HG03045 (cell line): ENCODE measurements around the gene CYP4A11.
"Not testable (repeated sequence)": the region's sequence is repeated elsewhere in the genome, so short reads cannot be mapped to it uniquely, and the experiment has no call there.

Experiments used
- ATAC-seq: cut with Tn5 transposase; IDR thresholded peaks from one replicate; pipeline ENCODE4 v1.9.1; 2021; ENCODE audit warnings: mild to moderate bottlenecking, moderate library complexity; ENCODE audit not compliant: unreplicated experiment

CYP4A11 gene

GRCh38 chr1:46941135-46941694 lies at the start of gene CYP4A11:
Gene CYP4A11 (minus strand): TSS chr1:46941476. CDS start chr1:46941433, 43 bp downstream.
- no peak for ATAC-seq

GRCh38 chr1:46990541-46990940 lies 49.3 kb upstream of the CYP4A11 start:
- ATAC-seq = not testable (repeated sequence)

DNA sequence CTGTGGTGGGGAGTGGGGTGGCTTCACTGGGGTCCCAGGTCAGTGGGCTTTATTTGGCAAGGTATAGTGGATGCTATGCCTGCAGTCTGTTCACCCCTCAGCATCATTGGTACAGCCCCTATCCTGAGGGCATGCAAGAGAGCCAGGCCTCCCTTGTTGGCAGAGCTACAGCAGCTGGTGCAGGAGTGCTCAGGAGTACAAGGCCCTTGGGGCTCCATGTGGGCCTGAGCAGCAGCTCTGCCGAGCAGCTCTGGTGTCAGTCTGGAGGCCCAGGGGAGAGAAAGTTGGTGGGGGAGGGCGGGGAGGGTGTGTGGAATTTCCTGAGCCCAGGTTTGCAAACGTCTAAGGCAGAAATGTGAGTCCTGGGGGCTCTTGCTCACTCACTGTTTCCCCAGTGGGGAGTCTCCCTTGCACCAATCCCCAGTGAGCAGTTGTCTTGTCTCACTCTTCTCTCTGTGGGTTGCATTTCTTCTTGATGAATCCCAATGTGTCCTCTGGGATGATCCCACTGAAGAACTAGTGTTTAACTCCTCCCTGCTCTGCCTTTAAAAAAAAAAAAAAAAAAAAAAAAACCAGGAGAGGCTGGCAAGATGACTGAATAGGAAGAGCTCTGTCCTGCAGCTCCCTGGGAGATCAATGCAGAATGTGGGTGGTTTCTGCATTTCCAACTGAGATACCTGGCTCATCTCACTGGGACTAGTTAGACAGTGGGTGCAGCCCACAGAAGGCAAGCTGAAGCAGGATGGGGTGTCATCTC lies 42.7 kb upstream of the CYP4A11 start:
- ATAC-seq = no peak

DNA sequence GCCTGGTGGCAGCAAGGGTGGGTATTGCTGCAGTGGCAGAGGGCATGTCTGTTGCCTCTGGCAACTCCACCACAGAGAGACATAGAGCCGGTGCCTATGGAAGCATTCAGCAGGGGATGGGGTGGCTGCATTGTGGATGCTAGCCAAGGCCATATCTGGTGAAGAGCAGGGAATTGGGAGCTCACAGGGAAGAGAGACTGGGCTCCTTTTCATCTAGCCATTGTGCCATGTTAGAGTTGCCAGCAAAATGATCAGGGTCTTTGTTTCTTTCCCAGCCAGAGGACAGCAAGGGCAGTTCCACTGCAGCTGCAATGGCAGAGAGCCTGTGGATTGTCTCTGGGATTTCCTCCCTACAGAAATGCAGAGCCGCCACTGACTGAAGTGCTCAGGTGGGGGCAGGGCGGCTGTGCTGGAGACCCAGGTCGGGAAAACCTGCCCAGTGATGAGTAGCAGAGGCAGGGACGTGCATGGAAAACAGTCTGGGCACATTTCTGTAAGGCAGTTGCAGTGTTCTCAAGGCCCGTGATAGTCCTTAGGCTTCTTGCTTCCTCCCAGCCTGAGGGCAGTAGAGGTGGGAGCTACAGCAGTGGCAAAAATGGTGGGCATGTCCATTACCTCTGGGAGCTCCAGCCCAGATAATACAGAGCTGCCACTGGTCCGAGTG lies 42.0 kb upstream of the CYP4A11 start:
- no peak for ATAC-seq

- no peak for ATAC-seq
Observed at GRCh38 chr1:46969014-46969619, 27.8 kb upstream of the CYP4A11 start.

DNA sequence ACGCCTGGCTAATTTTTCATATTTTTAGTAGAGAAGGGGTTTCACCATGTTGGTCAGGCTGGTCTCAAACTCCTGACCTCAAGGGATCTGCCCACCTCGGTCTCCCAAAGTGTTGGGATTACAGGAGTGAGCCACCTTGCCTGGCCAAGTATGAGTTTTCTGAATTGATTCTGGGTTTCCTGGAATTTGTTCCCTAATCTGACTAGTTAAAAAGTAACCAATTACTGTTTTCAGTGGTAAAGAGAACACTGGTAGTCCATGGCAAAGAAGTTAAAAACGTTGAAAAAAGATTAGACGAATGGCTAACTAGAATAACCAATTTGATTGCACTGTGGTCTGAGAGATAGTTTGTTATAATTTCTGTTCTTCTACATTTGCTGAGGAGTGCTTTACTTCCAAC lies 21.0 kb upstream of the CYP4A11 start:
- ATAC-seq = not testable (repeated sequence)

DNA sequence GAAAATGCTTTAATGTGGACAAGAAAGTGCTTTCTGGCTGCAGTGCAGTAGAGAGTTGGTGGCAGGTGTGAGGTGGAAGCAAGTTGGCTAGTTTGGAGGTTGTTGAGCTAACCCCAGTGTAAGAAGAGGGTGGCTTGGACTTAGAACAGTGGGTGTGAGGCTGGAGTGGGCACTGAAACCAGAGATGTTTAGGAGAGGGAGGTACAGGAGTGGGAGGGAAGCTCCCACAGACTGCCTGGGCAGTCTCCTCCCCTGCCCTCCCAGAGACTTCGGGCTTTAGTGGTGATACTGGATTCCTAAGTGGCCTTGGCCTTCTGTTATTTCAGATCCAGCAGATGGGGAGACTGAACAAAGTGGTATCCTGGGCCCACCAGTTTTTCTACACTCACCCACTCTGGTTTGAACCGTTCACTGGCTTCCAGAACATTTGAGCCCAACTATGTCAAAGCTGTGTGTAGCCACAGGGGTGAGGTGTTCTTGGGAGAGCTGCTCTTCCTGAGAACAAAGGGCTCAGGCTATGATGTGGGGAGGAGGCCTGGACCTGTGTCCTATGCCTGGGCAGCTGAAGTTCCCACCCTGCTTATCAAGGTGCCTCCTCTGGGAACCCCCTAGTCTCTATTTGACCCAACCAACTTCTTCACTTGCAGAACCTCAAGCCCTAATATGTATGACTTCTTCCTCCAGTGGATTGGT lies 19.9 kb upstream of the CYP4A11 start:
- no peak for ATAC-seq

DNA sequence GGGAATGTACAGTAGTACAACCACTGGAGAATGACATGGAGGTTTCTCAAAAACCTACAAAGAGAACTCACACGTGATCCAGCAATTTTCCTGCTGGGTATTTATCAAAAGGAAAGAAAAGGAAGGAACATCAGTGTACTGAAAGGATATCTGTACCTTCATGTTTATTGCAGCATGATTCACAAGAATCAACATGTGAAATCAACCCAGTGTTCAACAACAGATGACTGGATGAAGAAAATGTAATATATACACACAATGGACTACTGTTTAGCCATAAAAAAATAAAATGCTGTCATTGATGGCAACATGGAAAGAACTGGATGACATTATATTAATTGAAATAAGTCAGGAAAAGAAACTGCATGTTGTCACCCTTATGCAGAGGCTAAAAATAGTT lies 19.0 kb upstream of the CYP4A11 start:
- no peak for ATAC-seq

DNA sequence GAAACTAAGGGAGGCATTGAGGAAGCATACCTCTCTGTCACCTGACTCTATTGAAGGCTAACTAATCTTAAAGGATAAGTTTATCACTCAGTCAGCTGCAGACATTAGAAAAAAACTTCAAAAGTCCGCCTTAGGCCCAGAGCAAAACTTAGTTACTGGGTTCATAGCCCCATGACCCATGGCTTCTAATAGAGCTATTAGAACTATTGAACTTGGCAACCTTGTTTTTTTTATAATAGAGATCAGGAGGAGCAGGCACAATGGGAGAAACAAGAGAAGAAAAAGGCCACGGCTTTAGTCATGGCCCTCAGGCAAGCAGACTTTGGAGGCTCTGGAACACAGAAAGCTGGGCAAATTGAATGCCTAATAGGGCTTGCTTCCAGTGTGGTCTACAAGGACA lies 13.8 kb upstream of the CYP4A11 start:
- not testable (repeated sequence) for ATAC-seq

- not testable (repeated sequence) for ATAC-seq
Observed at GRCh38 chr1:46953847-46954246, 12.6 kb upstream of the CYP4A11 start.

DNA sequence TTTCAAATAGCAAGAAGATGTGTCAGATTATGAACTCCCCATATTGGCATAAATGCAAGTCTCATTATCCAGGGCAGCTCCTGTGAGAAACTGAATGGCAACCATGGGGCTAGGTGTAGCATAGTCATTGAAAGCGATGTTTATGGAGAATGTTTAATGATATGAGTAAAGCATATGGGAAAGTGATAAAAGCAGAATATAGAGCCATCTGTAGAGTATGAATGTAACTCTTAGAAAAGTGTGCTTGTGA lies 8.1 kb upstream of the CYP4A11 start:
- not testable (repeated sequence) for ATAC-seq

DNA sequence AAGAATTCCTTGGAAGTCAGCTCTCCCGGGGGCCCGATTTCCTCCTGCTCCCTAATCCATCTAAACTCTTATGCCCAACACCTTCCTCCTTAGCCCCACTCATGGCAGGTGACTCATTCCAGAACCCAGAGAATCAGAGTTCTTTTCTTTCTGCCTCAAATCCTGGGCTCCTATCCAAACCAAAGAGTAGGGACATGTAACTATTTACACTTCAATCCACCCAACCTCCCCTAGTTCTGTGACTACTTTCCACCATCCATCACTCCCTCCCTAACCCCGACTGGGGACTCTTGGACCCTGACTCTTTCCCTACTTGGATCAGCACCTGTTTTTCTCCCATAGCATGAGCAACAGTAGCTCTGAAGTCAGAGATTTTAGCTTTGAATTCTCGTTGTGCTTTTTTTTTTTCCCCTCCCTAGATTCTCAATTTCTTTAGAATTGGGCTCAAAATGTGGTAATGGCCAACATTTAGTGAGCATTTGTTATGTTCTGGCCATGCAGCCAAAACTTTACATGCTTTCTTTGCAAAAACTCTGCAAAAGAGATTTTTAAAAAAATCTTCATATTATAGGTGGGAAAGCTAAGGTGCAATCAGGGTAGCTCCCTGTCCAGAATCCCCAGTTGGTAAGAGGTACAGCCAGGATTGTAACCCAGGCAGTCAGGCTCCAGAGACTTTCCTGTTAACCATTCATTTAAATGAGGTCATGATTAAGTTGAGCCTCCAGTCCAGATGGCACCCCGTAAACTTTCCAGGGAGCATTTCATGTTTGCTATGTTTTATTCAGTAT lies 7.5 kb upstream of the CYP4A11 start:
- ATAC-seq = no peak

GRCh38 chr1:46947706-46948105 lies 6.4 kb upstream of the CYP4A11 start:
- not testable (repeated sequence) for ATAC-seq

DNA sequence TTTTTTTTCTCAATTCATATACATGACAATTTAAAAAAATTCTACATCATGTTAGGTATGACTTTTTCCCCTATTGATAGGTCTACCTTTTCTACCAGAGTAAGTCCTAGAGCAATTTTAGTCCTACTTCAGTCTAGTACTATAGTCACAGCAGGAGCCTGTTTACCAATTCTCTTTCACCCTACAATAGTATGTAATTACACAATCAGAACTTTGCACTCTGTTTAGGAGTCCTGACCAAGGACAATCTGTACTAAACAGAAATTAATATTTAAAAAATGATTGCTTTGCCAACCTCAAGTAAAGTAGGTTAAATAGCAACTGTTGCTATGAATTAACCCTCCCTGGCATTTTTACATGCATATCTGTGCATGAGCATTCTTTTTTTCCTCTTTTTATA lies 810 bp upstream of the CYP4A11 start:
- no peak for ATAC-seq

GRCh38 chr1:46940307-46940706 lies 969 bp downstream of the CYP4A11 start:
- ATAC-seq = no peak

DNA sequence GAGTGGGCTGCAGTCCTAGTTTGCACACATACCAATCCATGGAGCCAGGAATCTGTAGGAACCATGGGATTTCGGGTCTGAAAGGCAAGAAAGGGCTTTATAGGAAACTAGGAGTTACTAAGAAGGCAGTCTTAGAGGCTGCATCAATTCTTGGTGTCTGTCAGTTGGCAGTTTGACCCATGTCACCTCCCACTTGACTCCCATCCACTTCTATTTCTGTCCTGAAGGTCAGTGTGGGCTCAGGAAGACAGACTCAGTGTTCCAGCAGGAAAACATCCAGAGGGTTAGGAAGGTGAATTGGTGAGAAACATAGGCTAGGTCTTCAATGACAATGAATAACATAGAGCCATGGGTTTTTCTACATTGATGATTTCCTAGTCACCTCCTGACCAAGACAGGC lies 4.0 kb downstream of the CYP4A11 start:
- ATAC-seq = no peak

GRCh38 chr1:46936788-46937187 lies 4.5 kb downstream of the CYP4A11 start:
- ATAC-seq = no peak

DNA sequence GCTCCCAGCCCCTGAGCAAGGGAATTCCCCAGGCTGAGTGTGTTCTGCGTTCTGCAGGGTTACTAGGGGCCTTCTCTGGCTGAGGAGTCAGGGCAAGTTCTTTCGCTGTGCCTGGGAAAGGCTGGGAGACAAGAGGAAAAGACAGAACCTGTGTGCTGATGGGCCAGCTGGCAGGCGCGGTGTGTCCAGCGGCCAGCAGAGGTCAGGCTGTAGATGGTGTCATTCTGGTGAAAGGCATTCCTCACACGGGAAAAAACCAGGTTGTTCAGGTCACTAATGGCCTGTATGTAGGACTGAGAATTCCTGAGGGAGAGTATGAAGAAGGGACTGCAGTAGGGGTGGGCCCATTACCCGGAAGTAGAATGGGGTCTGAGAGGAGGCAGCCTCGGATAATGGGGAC lies 6.4 kb downstream of the CYP4A11 start:
- not testable (repeated sequence) for ATAC-seq

DNA sequence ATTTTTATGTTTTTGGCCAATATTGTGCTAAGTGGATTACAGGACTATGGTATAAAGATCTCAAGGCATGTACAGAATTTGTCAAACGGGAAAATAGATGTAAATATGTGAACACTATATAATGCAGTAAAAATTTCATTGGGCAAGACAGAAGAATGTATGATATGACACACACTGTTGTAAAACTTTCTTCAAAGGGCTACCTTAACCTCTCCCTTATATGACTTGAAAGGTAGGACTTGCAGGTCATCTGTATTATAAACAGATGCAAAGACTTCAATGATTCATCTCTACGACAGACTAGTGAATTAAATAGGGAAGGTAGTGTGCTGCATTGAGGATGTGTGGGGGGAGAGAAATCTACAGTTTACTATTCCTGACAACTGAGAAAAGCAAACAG lies 9.3 kb downstream of the CYP4A11 start:
- not testable (repeated sequence) for ATAC-seq

GRCh38 chr1:46931151-46931550 lies 10.1 kb downstream of the CYP4A11 start:
- no peak for ATAC-seq
